Liver (tissue), 9 donors: Measurements from ENCODE around the gene ANAPC5. TPM values are rescaled to one million over a fixed set of nuclear protein-coding genes. Genes with fewer than 3 reads are reported as not detected.

Experiments used
- DNase-seq: peaks from one replicate; pipeline ENCODE4 v3.0.0-alpha.2; 2017; ENCODE audit warnings: low spot score
- H3K27ac ChIP-seq, 2 donors: one replicate each; pipeline ENCODE4 v1.7.0; 2013; ENCODE audit warnings: inconsistent platforms in 2 of 2, low read length in 2 of 2, control low read depth in 1 of 2, low read depth in 1 of 2, mild to moderate bottlenecking in 1 of 2
- H3K27me3 ChIP-seq, 4 donors: one replicate each; pipeline versions ENCODE4 v1.6.1 to v1.7.0; 2013; ENCODE audit warnings: low read length in 3 of 4, inconsistent platforms in 1 of 4, mild to moderate bottlenecking in 1 of 4, moderate library complexity in 1 of 4; ENCODE audit not compliant: control insufficient read depth in 4 of 4, insufficient read depth in 4 of 4
- H3K36me3 ChIP-seq, 4 donors: one replicate each; pipeline versions ENCODE4 v1.6.1 to v1.7.0; 2013; ENCODE audit warnings: low read length in 3 of 4, mild to moderate bottlenecking in 3 of 4, low read depth in 1 of 4, moderate library complexity in 1 of 4; ENCODE audit not compliant: control insufficient read depth in 4 of 4, insufficient read depth in 3 of 4
- H3K4me1 ChIP-seq, 4 donors: one replicate each; pipeline versions ENCODE4 v1.6.1 to v1.7.0; 2013; ENCODE audit warnings: low read length in 3 of 4, mild to moderate bottlenecking in 3 of 4, moderate library complexity in 1 of 4; ENCODE audit not compliant: control insufficient read depth in 4 of 4, insufficient read depth in 4 of 4
- H3K4me3 ChIP-seq, 3 donors: one replicate each; pipeline versions ENCODE4 v1.6.1 to v1.7.0; 2013; ENCODE audit warnings: low read length in 3 of 3, control low read depth in 1 of 3, low read depth in 1 of 3, mild to moderate bottlenecking in 1 of 3
- H3K9ac ChIP-seq, 2 donors: one replicate each; pipeline ENCODE4 v1.7.0; 2013; ENCODE audit warnings: low read length in 2 of 2, mild to moderate bottlenecking in 2 of 2, moderate library complexity in 2 of 2, control low read depth in 1 of 2, low read depth in 1 of 2
- H3K9me3 ChIP-seq, 4 donors: one replicate each; pipeline versions ENCODE4 v1.6.1 to v1.7.0; 2013; ENCODE audit warnings: low read length in 3 of 4; ENCODE audit not compliant: control insufficient read depth in 4 of 4
- EGR1 ChIP-seq, 2 donors: IDR thresholded peaks; 2 replicates each; pipeline ENCODE4 v1.6.1; 2016 to 2018; ENCODE audit warnings: antibody characterized with exemption in 2 of 2, low read depth in 2 of 2
- FOXA2 ChIP-seq: IDR thresholded peaks from 2 replicates; pipeline ENCODE4 v1.6.1; 2016; ENCODE audit warnings: antibody characterized with exemption
- GABPA ChIP-seq, 2 donors: IDR thresholded peaks in 1 of 2; conservative IDR thresholded peaks in 1 of 2; 2 replicates each; pipeline ENCODE4 v1.6.1; 2016; ENCODE audit warnings: antibody characterized with exemption in 2 of 2, mild to moderate bottlenecking in 1 of 2, moderate library complexity in 1 of 2
- HNF4A ChIP-seq, 2 donors: conservative IDR thresholded peaks; 2 replicates each; pipeline ENCODE4 v1.6.1; 2016; ENCODE audit warnings: antibody characterized with exemption in 2 of 2, mild to moderate bottlenecking in 2 of 2
- HNF4G ChIP-seq: IDR thresholded peaks from 2 replicates; pipeline ENCODE4 v1.6.1; 2016; ENCODE audit warnings: antibody characterized with exemption
- JUND ChIP-seq, 2 donors: IDR thresholded peaks; 2 replicates each; pipeline ENCODE4 v1.6.1; 2016; ENCODE audit warnings: antibody characterized with exemption in 2 of 2
- RXRA ChIP-seq, 2 donors: IDR thresholded peaks; 2 replicates each; pipeline ENCODE4 v1.6.1; 2017 to 2018; ENCODE audit warnings: antibody characterized with exemption in 2 of 2, mild to moderate bottlenecking in 1 of 2
- SP1 ChIP-seq: IDR thresholded peaks from 2 replicates; pipeline ENCODE4 v1.6.1; 2018; ENCODE audit warnings: antibody characterized with exemption, mild to moderate bottlenecking
- TAF1 ChIP-seq: conservative IDR thresholded peaks from 2 replicates; pipeline ENCODE4 v1.6.1; 2016; ENCODE audit warnings: antibody characterized with exemption, mild to moderate bottlenecking
- YY1 ChIP-seq: IDR thresholded peaks from 2 replicates; pipeline ENCODE4 v1.6.1; 2016; ENCODE audit warnings: antibody characterized with exemption, mild to moderate bottlenecking
- whole genome bisulfite sequencing: extraction: QIAGEN DNeasy Blood & Tissue Kit; methylation state at CpG from one replicate; pipeline ENCODE4 v1.1.7; 2013; 5-methylcytosine and 5-hydroxymethylcytosine counted together
- polyA plus RNA-seq, 2 donors: library from polyadenylated mRNA; stranded (reverse) in 1 of 2; unstranded in 1 of 2; fragments of 200-250 nt in 1 of 2; fragments of >200 nt in 1 of 2; fragmentation: Nextera tagmentation in 1 of 2; extraction: Ambion mirVana in 1 of 2; gene quantifications; one replicate each; pipeline versions ENCODE4 v1.2.1 to v1.2.3, GENCODE V29; 2013 to 2015
- total RNA-seq, 2 donors: library from RNA; depleted of rRNA; stranded (reverse); fragments of >200 nt; gene quantifications; one replicate each; pipeline ENCODE4 v1.2.3, GENCODE V29; 2014
- TF ChIP-seq, protein P1 (sequence below): IDR thresholded peaks from 2 replicates; pipeline ENCODE4 v1.6.1; 2016; ENCODE audit warnings: antibody characterized with exemption
- TF ChIP-seq, protein P2 (sequence below): IDR thresholded peaks from 2 replicates; pipeline ENCODE4 v1.6.1; 2016; ENCODE audit warnings: antibody characterized with exemption
- TF ChIP-seq, protein P3 (sequence below): IDR thresholded peaks from 2 replicates; pipeline ENCODE4 v1.6.1; 2016; ENCODE audit warnings: antibody characterized with exemption, mild to moderate bottlenecking
- TF ChIP-seq, protein P4 (sequence below): IDR thresholded peaks from 2 replicates; pipeline ENCODE4 v1.6.1; 2016; ENCODE audit warnings: antibody characterized with exemption
- donor health status: healthy.
- donor health status: healthy.
- donor health status: healthy.
- donor health status: healthy.
- donor health status: healthy.

ANAPC5 gene
- total and polyA plus RNA-seq, 4 donors: 44.1 to 111 (median 62.2) TPM

DNA sequence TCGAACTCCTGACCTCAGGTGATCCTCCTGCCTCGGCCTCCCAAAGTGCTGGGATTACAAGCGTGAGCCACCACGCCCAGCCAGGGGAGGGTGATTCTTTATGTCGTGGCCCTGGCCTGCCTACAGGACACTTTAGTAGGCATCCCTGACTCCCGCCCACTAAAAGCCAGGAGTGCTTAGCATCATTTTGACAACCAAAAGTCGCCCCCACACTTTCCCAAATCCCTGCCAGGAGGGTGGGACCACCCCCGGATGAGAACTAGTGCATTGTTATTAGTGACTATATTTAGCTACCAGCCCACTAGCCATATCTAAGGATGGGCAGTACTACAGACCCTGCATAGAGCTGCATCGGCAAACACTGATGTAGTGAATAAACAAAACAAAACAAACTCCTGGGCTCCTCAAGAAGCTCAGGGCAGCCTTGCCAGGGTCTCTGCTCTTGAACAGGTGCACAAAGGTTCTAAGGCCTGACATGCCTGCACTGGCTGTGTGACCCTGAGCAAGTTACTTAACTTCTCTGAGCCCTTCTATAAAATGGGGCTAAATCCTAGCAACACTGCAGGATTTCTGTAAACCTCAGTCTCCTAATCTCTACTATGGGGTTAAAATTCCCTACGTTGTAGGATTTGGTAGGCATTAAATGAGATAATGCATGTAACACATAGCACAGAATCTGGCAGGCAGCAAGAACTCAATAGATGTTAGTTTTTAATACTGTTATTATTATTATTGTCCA, 57.9 kb downstream of the ANAPC5 start:
- peaks cover 0 to 27% (median 20%) of the 10 kb centered on the region in 4 donors for H3K4me1 ChIP-seq
- H3K4me3 ChIP-seq: no peak overlapping the region
- H3K36me3 ChIP-seq: peaks cover 0 to 6% (median 3%) of the 10 kb centered on the region in 4 donors
- DNase-seq: no peak
- 88% methylated on average over 9 of the region's 10 CpGs for WGBS
- TF ChIP-seq FOXA2 (no peak), RXRA (IDR thresholded peaks at IDR 0.05) (no peak)
- TF ChIP-seq, protein P1, sequence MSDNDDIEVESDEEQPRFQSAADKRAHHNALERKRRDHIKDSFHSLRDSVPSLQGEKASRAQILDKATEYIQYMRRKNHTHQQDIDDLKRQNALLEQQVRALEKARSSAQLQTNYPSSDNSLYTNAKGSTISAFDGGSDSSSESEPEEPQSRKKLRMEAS: no peak
- TF ChIP-seq, protein P2, sequence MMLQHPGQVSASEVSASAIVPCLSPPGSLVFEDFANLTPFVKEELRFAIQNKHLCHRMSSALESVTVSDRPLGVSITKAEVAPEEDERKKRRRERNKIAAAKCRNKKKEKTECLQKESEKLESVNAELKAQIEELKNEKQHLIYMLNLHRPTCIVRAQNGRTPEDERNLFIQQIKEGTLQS: no peak
- no peaks in the 10 kb centered on the region for H3K27me3 ChIP-seq
- no peak overlapping the region for H3K27ac ChIP-seq
- H3K9ac ChIP-seq: peak overlapping the region in 1 of 2 donors; percentile 49
- H3K9me3 ChIP-seq: no peaks in the 10 kb centered on the region

DNA sequence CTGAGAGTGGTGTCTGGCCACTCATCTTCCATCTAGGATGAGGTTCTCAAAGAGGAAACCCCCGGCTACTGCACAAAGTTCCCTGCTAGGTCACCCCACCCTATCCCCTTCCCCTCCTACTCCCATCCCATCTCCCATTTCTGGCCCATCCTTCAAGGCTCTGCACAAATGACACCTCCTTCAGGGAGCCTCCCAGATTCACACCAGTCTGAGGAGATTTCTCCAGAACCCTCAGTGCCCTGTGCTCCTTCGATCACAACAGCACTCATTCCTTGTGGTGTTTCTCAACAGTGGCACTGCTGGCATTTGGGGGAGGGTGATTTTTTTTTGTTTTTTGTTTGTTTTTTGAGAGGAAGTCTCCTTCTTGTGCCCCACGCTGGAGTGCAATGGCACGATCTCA, 58.6 kb downstream of the ANAPC5 start:
- DNase-seq: no peak
- peaks cover 0 to 6% (median 3%) of the 10 kb centered on the region in 4 donors for H3K36me3 ChIP-seq
- no peaks in the 10 kb centered on the region for H3K9me3 ChIP-seq
- no peak for TF ChIP-seq SP1
- no peak for TF ChIP-seq HNF4G
- TF ChIP-seq, protein P2: no peak
- TF ChIP-seq EGR1 (IDR thresholded peaks at IDR 0.05; ENCODE audit: low read depth in 2 of 2): no peak
- no peak for TF ChIP-seq JUND (IDR thresholded peaks at IDR 0.05)
- no peak for TF ChIP-seq YY1
- no peak for TF ChIP-seq RXRA (IDR thresholded peaks at IDR 0.05)
- no peak for TF ChIP-seq GABPA (IDR thresholded peaks at IDR 0.05 in 1 of 2, conservative IDR thresholded peaks at IDR 0.05 in 1 of 2)
- TF ChIP-seq, protein P3, sequence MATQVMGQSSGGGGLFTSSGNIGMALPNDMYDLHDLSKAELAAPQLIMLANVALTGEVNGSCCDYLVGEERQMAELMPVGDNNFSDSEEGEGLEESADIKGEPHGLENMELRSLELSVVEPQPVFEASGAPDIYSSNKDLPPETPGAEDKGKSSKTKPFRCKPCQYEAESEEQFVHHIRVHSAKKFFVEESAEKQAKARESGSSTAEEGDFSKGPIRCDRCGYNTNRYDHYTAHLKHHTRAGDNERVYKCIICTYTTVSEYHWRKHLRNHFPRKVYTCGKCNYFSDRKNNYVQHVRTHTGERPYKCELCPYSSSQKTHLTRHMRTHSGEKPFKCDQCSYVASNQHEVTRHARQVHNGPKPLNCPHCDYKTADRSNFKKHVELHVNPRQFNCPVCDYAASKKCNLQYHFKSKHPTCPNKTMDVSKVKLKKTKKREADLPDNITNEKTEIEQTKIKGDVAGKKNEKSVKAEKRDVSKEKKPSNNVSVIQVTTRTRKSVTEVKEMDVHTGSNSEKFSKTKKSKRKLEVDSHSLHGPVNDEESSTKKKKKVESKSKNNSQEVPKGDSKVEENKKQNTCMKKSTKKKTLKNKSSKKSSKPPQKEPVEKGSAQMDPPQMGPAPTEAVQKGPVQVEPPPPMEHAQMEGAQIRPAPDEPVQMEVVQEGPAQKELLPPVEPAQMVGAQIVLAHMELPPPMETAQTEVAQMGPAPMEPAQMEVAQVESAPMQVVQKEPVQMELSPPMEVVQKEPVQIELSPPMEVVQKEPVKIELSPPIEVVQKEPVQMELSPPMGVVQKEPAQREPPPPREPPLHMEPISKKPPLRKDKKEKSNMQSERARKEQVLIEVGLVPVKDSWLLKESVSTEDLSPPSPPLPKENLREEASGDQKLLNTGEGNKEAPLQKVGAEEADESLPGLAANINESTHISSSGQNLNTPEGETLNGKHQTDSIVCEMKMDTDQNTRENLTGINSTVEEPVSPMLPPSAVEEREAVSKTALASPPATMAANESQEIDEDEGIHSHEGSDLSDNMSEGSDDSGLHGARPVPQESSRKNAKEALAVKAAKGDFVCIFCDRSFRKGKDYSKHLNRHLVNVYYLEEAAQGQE: no peak
- TF ChIP-seq HNF4A (conservative IDR thresholded peaks at IDR 0.05): no peak
- no peak for TF ChIP-seq TAF1
- TF ChIP-seq, protein P4, sequence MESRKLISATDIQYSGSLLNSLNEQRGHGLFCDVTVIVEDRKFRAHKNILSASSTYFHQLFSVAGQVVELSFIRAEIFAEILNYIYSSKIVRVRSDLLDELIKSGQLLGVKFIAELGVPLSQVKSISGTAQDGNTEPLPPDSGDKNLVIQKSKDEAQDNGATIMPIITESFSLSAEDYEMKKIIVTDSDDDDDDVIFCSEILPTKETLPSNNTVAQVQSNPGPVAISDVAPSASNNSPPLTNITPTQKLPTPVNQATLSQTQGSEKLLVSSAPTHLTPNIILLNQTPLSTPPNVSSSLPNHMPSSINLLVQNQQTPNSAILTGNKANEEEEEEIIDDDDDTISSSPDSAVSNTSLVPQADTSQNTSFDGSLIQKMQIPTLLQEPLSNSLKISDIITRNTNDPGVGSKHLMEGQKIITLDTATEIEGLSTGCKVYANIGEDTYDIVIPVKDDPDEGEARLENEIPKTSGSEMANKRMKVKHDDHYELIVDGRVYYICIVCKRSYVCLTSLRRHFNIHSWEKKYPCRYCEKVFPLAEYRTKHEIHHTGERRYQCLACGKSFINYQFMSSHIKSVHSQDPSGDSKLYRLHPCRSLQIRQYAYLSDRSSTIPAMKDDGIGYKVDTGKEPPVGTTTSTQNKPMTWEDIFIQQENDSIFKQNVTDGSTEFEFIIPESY: no peak
- TF ChIP-seq, protein P1: no peak
- H3K9ac ChIP-seq: no peak overlapping the region
- H3K27me3 ChIP-seq: no peaks in the 10 kb centered on the region
- H3K4me1 ChIP-seq: peaks cover 0 to 29% (median 20%) of the 10 kb centered on the region in 4 donors
- no peak overlapping the region for H3K4me3 ChIP-seq
- no peak overlapping the region for H3K27ac ChIP-seq
- WGBS: 89% methylated on average over 4 of the region's 4 CpGs
